ENCODE results near the gene GNAL.
"Not testable (repeated sequence)": the region's sequence is repeated elsewhere in the genome, so short reads cannot be mapped to it uniquely, and the experiment has no call there.

The GNAL gene

GRCh38 chr18:11854554-11854953, 165.5 kb downstream of the GNAL start:
- DNase-seq: not testable (repeated sequence)

- DNase-seq: no peak
These were observed 168.3 kb downstream of the GNAL start for GRCh38 chr18:11857177-11857887.

DNA sequence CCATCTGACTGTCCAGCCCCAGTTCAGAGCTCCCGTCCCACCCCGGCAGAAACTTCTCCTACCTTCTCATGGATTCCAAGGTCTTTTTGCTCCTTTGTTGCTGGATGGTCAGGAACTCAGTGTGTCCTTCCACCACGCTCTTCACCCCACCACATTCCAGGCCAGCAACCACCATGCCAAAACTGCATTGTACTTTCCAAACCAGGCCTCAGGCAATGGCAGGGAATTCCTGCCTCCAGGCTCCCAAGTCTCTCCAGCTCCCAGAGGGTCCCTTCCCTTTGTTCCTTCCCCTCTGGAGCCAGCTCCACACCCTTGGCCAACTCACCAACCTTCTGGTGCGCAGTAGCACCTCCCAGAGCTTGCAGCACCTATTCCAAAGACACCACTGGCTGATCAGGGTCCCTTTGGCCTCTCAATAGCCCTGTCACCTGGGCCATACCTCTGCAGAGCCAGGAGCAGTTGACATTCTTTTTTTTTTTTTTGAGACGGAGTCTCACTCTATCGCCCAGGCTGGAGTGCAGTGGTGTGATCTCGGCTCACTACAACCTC, 170.3 kb downstream of the GNAL start:
- DNase-seq: no peak

GRCh38 chr18:11859903-11860407, 170.9 kb downstream of the GNAL start:
- DNase-seq: no peak

DNA sequence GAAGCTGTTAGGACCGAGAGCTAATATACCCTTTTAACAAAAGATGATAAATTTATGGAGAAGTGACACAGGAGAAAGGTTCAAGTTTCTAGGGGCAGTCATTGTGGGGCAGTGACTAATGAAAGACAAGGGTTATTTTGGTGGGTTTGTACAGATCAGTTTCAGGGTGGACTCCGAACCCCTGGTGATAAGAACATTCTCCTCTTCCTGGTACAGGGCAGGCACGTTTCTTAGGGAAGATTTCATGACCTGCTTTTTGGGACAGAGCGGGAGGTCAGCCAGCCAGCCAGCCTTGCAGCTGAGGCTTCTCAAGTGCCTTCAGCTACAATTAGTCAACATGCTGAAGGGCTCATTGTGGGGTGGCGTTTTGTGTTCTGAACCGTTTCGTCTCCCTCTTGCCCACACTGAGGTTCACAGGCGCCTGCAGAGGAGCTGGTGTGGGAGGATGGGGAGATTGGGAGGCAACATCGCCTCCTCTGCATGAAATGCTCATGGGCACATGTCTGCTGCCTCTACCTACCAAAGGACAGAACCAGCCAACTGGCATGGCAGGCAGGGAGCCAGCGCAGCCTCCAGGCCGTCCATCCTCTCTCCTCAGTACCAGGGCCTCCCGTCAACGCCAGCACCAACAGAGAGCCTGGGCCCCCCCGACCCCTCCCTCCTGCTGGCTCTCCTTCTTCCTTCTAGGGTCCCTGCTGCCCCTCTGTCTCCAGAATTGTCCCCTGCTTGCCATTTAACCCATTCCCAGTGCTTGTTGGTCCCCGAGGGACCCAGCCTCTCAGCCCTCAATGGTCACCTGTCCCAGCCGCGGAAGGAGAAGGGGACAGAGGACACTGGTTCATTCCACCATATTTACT, 171.8 kb downstream of the GNAL start:
- DNase-seq: no peak

GRCh38 chr18:11861583-11862288, 172.7 kb downstream of the GNAL start:
- DNase-seq: no peak

GRCh38 chr18:11862468-11863137, 173.5 kb downstream of the GNAL start:
- no peak for DNase-seq

GRCh38 chr18:11864471-11864870, 175.4 kb downstream of the GNAL start:
- no peak for DNase-seq

- no peak for DNase-seq
These were observed 176.0 kb downstream of the GNAL start for GRCh38 chr18:11865071-11865470.

DNA sequence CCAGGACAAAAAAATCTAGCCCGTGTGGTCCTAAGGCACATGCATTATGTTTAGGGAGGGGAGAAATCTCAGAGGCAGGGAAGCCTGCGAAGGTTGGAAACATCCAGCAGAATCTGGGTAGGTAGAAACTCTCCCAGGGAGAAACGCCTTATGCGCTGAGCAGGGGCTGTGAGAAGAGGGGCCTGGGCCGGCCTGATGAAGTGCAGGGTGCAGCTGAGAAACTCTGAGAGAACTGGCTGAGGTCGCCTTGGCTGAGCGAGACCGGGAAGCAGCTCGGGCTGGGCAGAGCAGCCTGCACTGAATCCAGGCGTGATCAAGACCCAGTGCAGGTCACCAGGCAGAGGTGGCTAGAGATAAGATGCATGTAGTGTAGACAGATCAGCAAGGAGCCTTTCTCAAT, 177.3 kb downstream of the GNAL start:
- DNase-seq: no peak

DNA sequence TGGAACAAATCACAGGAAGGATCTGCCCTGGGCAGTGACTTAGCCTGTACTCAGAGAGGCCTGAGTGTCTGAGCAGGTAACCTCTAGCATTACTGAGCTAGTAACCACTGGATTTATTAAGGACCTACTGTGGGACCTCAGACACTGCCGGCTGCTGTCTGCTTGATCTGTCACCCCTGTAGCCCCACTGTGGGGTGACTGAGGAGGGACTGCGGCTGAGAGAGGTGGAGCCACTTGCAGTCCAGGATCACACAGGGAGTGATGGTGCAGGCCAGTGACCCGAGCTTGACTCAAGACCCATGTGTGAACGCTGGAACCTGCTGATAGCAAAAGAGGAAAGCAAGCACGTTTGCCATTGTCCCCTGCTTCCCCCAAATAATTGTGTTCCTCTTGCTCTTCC, 177.7 kb downstream of the GNAL start:
- DNase-seq: no peak

GRCh38 chr18:11868230-11868629, 179.2 kb downstream of the GNAL start:
- DNase-seq: no peak

DNA sequence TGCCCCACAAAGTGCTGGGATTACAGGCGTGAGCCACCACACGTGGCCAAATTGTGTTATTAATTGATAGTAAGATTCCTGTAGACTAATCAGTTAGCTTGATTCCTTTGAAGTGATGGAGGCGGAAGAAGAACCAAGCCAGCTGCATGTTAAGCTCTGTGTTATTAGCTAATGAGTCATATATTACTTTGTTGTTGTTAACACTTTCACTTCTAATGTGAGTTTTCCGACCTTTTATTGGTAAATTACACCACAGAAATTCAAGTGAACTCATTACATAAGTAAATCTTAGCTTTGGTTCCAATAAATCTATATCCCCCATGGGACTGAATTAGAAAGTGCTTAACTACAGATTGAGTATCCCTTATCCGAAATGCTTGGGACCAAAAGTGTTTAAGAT, 182.4 kb downstream of the GNAL start:
- no peak for DNase-seq

DNA sequence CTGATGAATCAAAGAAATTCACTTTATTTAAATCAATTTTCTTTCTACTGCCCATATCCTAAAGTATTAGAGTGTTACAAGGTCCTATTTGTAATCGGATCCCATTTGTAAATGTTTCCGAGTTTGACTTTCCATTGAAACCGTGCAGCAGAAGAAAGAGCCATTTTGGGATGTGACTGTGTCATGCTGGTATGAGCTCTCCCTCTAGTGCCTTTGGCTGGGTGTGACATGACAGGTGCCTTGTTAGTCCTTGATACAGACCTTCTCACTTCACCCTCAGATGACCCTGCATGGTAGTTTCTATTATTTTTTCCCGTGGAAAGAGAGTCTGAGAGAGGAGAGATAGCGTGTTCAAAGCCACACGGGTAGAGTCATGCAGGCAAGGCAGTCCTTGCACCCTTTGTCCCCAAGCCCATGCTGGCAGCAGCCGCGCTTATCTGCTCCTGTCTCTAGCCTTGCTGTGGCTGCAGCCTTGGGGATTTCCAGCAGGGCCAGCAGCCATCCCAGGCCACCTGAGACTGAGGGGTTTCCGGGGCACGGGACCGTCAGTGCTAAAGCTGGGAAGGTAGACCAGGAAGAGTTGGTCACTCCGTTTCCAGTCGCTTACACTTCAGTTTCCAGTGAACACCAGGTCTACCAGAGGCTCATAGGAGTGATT, 183.5 kb downstream of the GNAL start:
- no peak for DNase-seq

GRCh38 chr18:11873670-11874340, 184.7 kb downstream of the GNAL start:
- no peak for DNase-seq

GRCh38 chr18:11874676-11875075, 185.6 kb downstream of the GNAL start:
- DNase-seq: no peak

DNA sequence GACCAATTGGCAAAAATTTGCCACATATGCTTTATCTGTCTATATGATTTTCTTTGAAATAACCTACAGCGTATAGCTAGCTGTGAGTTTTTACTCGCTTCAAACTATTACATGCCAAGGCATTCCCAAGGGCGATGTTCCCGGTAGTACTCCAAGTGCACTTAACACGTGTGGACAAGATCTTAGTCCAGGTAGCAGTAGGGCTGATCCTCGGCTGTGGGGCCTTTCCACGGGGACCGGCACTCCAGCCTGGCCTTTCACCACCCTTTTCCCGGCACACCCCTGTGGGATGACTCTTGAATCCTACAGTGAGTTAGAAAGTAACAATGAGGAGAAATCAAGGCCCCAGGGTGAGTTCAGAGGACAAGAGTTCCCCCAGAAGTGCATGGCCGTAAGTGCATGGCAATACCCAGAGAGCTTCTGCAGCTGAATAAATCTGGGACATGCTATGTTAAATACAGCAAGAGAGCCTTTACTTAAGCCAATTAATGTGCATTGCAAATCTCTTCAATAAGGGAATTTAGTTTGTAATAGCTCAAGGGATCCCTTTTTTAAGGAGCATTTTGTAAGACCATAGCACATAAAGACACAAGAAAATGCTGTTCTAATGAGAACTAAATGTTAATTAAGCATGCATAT, 188.6 kb downstream of the GNAL start:
- no peak for DNase-seq

- no peak for DNase-seq
These were observed 191.7 kb downstream of the GNAL start for GRCh38 chr18:11880586-11881304.

DNA sequence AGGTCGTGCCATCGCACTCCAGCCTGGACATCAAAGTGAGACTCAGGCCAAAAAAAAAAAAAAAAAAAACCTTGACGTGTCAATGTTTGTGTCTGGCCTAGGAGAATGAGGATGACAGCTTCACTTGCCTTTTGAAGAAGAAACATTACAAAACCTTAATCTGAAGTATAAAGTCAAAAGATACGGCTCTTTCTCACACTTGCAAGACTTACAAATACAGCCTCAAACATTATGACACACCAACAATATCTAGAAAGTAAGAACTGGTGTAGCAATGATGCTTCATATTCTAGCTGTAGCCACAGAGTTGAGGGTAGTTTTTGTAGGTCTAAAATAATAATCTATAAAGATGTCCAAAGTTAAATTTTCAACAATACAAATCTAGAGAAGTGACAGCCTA, 193.6 kb downstream of the GNAL start:
- no peak for DNase-seq

DNA sequence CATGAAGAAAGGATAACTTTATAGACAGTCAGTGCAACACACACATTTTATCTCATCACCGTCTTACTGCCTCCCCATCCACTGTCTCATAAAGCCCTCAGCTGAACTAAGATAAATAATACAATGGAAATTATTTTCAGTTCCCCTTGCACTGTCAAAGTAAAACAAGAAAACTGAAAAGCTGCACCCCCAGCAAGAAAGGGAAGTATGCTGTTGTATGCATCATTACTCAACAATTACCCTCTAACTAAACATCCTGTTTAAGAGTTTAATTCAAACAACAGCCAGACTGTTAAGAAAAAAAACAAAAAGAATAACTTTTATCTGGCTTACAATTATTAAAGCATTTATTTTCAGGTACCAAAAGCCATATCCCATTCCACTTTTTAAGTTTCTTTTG, 194.1 kb downstream of the GNAL start:
- no peak for DNase-seq

All from DMS153 (cell line).